Measurements from ENCODE around the gene SPC24.

- TF ChIP-seq POLR2AphosphoS5 (IDR thresholded peaks at IDR 0.05; ENCODE audit: borderline replicate concordance, low read depth, low read length) (no peak), EZH2 (IDR thresholded peaks at IDR 0.05) (no peak), FOXP2 (optimal IDR thresholded peaks at IDR 0.05; ENCODE audit: control extremely low read depth, extremely low read length, insufficient read depth) (no peak)
These were observed 45.3 kb upstream of the SPC24 start for GRCh38 chr19:11200931-11201330.

Measured in SK-N-MC (cell line).